Neural progenitor cell (in vitro differentiated cells): ENCODE results near the gene GNB3. TPM values are rescaled to one million over a fixed set of nuclear protein-coding genes. Genes with fewer than 3 reads are reported as not detected.

Experiments used
- DNase-seq: peaks from one replicate; pipeline ENCODE4 v3.0.0-alpha.2; 2016; ENCODE audit warnings: low spot score
- H2AFZ ChIP-seq: fragments of 200-600 bp; sonication (generic); replicated peaks from 2 replicates; pipeline ENCODE4 v1.6.1; 2016; ENCODE audit warnings: antibody characterized with exemption
- H3F3A ChIP-seq: fragments of 200-600 bp; sonication (generic); 2 replicates; pipeline ENCODE4 v1.6.1; 2016; ENCODE audit warnings: antibody characterized with exemption, low read depth
- H3K27ac ChIP-seq: fragments of 200-600 bp; sonication (generic); 2 replicates; pipeline ENCODE4 v1.5.1; 2016; ENCODE audit warnings: mild to moderate bottlenecking
- H3K27me3 ChIP-seq: fragments of 200-600 bp; sonication (generic); 2 replicates; pipeline ENCODE4 v1.6.1; 2016; ENCODE audit warnings: mild to moderate bottlenecking, moderate library complexity
- H3K36me3 ChIP-seq: fragments of 200-600 bp; sonication (generic); 2 replicates; pipeline ENCODE4 v1.5.1; 2016
- H3K4me1 ChIP-seq: fragments of 200-600 bp; sonication (generic); 2 replicates; pipeline ENCODE4 v1.6.1; 2016; ENCODE audit warnings: mixed run types
- H3K4me2 ChIP-seq: fragments of 200-600 bp; sonication (generic); 2 replicates; pipeline ENCODE4 v1.6.1; 2016
- H3K4me3 ChIP-seq: fragments of 200-600 bp; sonication (generic); 2 replicates; pipeline ENCODE4 v1.5.1; 2016
- H3K79me2 ChIP-seq: fragments of 200-600 bp; sonication (generic); 2 replicates; pipeline ENCODE4 v1.6.1; 2016; ENCODE audit warnings: low read depth
- H3K9ac ChIP-seq: fragments of 200-600 bp; sonication (generic); 2 replicates; pipeline ENCODE4 v1.6.1; 2016
- H3K9me3 ChIP-seq: fragments of 200-600 bp; sonication (generic); 2 replicates; pipeline ENCODE4 v1.5.1; 2016; ENCODE audit warnings: low read depth
- H4K20me1 ChIP-seq: fragments of 200-600 bp; sonication (generic); 2 replicates; pipeline ENCODE4 v1.6.1; 2016; ENCODE audit warnings: low read depth
- H3K27ac Mint-ChIP-seq: 3 replicates; pipeline ENCODE4 v1.8.0; 2021; ENCODE audit warnings: mixed read lengths
- H3K27me3 Mint-ChIP-seq: 2 replicates; pipeline ENCODE4 v1.8.0; 2022; ENCODE audit warnings: low read depth, mild to moderate bottlenecking, inconsistent platforms, moderate library complexity, mixed read lengths; ENCODE audit not compliant: insufficient read depth
- H3K36me3 Mint-ChIP-seq: 3 replicates; pipeline ENCODE4 v1.8.0; 2021; ENCODE audit warnings: mixed read lengths
- H3K4me1 Mint-ChIP-seq: 3 replicates; pipeline ENCODE4 v1.8.0; 2021; ENCODE audit warnings: mixed read lengths
- H3K4me3 Mint-ChIP-seq: 3 replicates; pipeline ENCODE4 v1.8.0; 2021; ENCODE audit warnings: mild to moderate bottlenecking, moderate library complexity, mixed read lengths
- H3K9me3 Mint-ChIP-seq: 3 replicates; pipeline ENCODE4 v1.8.0; 2020; ENCODE audit warnings: mixed read lengths
- EZH2 ChIP-seq: fragments of 200-600 bp; sonication (generic); IDR thresholded peaks from 2 replicates; pipeline ENCODE4 v1.6.1; 2017; ENCODE audit warnings: antibody characterized with exemption, mild to moderate bottlenecking, moderate library complexity
- EZH2phosphoT487 ChIP-seq: fragments of 200-600 bp; sonication (generic); IDR thresholded peaks from 2 replicates; pipeline ENCODE4 v1.6.1; 2017; ENCODE audit warnings: antibody characterized with exemption
- total RNA-seq: library from RNA; depleted of rRNA; stranded (reverse); fragments of >200 nt; gene quantifications from 2 replicates; pipeline ENCODE4 v1.2.3, GENCODE V29; 2015; ENCODE audit warnings: low replicate concordance
- TF ChIP-seq, protein P1 (sequence below): fragments of 200-600 bp; sonication (generic); IDR thresholded peaks from 2 replicates; pipeline ENCODE4 v1.5.1; 2017; ENCODE audit warnings: antibody characterized with exemption, mild to moderate bottlenecking

Gene GNB3
- total RNA-seq, 1 donor from 2014 or later: 2.7 TPM

DNA sequence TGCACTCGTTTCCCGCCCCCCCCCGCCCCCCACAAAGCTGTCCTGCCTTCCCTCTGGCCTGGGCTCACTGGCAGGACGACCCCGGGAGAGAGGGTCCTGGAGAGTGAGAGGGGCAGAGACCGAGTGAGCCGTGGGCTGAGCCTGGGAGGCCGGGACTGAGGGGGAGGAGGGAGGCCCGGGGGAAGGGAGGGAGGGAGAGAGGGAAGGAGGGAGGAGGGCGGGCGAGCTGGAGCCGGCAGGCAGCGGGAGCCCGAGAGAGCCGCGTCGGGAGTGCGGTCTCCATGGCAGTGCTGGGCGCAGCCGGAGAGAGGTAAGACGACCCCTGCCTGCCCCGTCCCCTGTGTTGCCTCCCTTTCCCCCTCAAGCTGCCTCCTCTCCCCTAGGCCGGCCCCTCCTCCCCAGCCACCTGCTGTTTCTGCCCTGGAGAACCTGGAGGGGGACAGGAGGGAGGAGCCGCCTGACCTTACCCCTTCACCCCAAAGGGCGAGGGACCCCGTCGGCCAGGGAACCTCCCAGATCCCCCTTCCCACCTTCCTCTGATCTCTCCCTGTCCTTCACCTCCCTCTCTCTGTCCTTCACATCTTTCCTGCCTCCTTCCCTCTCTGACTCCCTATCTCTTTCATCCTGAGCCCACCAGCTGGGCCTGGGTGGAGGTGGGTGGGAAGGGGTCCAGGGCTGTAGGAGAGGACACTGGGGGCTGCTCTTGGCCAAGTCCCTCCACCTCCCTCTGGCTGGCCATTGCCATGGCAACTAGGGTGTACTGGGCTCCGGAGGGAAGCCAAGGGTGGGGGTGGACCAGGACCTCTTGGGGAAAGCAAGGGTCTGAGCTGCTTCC, 18.9 kb upstream of the GNB3 start, which contains the start of gene GPR162:
GPR162 (plus strand) TSS at position 231 of the 835 bp plus-strand sequence. CDS start 2,078 bp downstream, outside the sequence.
- no peak within 1 kb of the TSS for H2AFZ ChIP-seq
- peaks cover 81% of the 10 kb centered on the region for H3K4me1 Mint-ChIP-seq

DNA sequence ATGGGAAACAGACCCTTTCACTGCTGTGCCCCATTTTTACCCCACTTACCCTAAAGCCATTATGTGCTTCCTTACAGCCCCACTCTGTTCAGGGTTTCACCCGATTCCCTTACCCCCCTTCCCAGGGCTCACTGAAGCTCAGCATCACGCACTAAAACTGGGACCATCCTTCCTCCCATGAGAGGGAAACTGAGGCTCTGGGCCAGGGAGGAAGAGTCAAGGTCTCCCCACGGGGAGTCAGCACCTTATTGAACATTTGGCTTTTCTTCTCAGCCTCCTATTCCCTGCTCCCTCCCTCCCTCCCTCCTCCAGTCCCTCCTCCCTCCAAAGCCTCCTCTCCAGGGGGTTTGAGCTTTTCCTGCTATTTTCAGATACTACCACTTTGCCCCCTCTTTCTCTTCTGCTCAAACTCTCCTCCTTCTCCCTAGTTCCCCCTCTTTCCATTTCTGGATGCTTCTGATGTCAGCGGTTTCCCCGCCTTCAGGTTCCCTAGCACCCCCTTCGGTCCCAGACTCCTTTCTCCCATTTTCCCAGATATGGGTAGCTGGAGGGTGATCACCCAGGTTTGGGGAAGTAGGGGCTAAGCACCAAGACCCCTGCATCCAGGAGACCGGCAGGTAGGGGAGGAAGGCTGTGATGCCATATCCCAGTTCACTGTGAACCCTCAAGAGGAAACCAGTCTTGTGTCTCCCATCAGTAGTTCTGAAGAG, 18.1 kb upstream of the GNB3 start:
- no peaks in the 10 kb centered on the region for H3K36me3 ChIP-seq
- Mint-ChIP-seq H3K27me3 (peaks cover 15% of the 10 kb centered on the region), H3K9me3 (no peaks in the 10 kb centered on the region), H3K4me3 (peak overlapping the region; percentile 89), H3K27ac (peak overlapping the region; percentile 89), H3K4me1 (peaks cover 85% of the 10 kb centered on the region), H3K36me3 (peaks cover 12% of the 10 kb centered on the region)
- no peaks in the 10 kb centered on the region for H4K20me1 ChIP-seq
- H3K4me3 ChIP-seq: peak overlapping the region; percentile 52
- TF ChIP-seq, protein P1, sequence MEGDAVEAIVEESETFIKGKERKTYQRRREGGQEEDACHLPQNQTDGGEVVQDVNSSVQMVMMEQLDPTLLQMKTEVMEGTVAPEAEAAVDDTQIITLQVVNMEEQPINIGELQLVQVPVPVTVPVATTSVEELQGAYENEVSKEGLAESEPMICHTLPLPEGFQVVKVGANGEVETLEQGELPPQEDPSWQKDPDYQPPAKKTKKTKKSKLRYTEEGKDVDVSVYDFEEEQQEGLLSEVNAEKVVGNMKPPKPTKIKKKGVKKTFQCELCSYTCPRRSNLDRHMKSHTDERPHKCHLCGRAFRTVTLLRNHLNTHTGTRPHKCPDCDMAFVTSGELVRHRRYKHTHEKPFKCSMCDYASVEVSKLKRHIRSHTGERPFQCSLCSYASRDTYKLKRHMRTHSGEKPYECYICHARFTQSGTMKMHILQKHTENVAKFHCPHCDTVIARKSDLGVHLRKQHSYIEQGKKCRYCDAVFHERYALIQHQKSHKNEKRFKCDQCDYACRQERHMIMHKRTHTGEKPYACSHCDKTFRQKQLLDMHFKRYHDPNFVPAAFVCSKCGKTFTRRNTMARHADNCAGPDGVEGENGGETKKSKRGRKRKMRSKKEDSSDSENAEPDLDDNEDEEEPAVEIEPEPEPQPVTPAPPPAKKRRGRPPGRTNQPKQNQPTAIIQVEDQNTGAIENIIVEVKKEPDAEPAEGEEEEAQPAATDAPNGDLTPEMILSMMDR: no peak
- TF ChIP-seq EZH2: no peak
- TF ChIP-seq EZH2phosphoT487: no peak
- peak overlapping the region; percentile 89 for H3K4me2 ChIP-seq
- no peak overlapping the region for H3K27ac ChIP-seq
- H3K9ac ChIP-seq: no peak overlapping the region
- H3K27me3 ChIP-seq: no peaks in the 10 kb centered on the region
- no peaks in the 10 kb centered on the region for H3K79me2 ChIP-seq
- H3K9me3 ChIP-seq: no peaks in the 10 kb centered on the region
- peaks cover 64% of the 10 kb centered on the region for H3K4me1 ChIP-seq
- peaks cover 69% of the 10 kb centered on the region for H3F3A ChIP-seq
- DNase-seq: no peak
- H2AFZ ChIP-seq: no peak overlapping the region

More for the DNA sequence above, 18.9 kb upstream of the GNB3 start, which contains the start of gene GPR162:
- H3K36me3 Mint-ChIP-seq: peaks cover 12% of the 10 kb centered on the region
- Histone ChIP-seq H3K4me3 (peak within 1 kb of the TSS; percentile 52), H3K79me2 (no peaks in the 10 kb centered on the region), H3K27me3 (no peaks in the 10 kb centered on the region), H3K9ac (peak within 1 kb of the TSS; percentile 19), H3K4me2 (peak within 1 kb of the TSS; percentile 89), H3K4me1 (peaks cover 58% of the 10 kb centered on the region), H3K9me3 (no peaks in the 10 kb centered on the region), H3K27ac (peak within 1 kb of the TSS; percentile 41), H3F3A (peaks cover 66% of the 10 kb centered on the region), H4K20me1 (no peaks in the 10 kb centered on the region), H3K36me3 (no peaks in the 10 kb centered on the region)
- no peaks in the 10 kb centered on the region for H3K9me3 Mint-ChIP-seq
- peak within 1 kb of the TSS; percentile 89 for H3K4me3 Mint-ChIP-seq
- peak; percentile 92 for DNase-seq
- H3K27ac Mint-ChIP-seq: peak within 1 kb of the TSS; percentile 99
- H3K27me3 Mint-ChIP-seq: peaks cover 15% of the 10 kb centered on the region
- TF ChIP-seq EZH2 (no peak), EZH2phosphoT487 (no peak)
- TF ChIP-seq, protein P1: no peak

DNA sequence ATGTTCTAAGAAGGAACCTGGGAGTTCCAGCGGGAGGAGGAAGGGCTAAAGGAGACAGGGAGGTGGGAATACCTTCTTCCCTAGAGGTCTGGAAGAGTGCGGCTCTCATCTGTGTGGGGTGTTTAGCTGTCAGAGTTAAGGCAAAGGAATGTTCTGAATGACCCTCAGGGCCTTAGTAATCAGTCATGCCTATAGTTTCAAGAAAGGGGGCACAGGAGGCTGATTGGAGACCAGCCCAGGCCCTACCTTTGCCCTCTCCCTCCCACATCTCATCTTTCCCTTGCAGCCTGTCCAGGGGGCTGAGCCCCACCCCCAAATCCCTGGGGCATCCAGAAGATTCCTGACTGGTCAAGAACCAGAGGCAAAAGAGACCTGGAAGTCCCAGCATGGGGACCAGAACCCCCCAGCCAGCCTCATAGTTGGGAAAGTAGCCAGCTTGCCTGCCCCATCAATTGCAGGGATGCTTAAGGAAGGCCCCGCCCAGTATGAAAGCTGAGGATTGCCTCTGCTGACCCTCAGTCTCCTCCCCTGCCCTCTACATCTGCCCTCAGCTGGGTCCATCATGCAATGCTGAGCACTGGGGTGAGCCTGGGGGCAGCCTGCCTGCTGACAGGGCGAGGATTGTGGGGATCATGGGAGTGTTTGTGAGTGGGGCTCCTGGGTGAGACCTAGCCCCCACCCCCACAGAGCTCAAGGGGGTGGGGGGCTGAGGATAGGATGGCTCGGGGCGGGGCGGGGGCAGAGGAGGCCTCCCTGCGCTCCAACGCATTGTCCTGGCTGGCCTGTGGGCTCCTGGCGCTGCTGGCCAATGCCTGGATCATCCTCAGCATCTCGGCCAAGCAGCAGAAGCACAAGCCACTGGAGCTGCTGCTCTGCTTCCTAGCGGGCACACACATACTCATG, 17.3 kb upstream of the GNB3 start:
- Mint-ChIP-seq H3K27ac (peak overlapping the region; percentile 35), H3K27me3 (peaks cover 13% of the 10 kb centered on the region), H3K36me3 (peaks cover 12% of the 10 kb centered on the region), H3K9me3 (no peaks in the 10 kb centered on the region), H3K4me1 (peaks cover 80% of the 10 kb centered on the region), H3K4me3 (peak overlapping the region; percentile 89)
- H3K4me1 ChIP-seq: peaks cover 57% of the 10 kb centered on the region
- H3K27ac ChIP-seq: no peak overlapping the region
- H3K36me3 ChIP-seq: no peaks in the 10 kb centered on the region
- no peak overlapping the region for H2AFZ ChIP-seq
- H3K9me3 ChIP-seq: no peaks in the 10 kb centered on the region
- H3K4me3 ChIP-seq: no peak overlapping the region
- no peak overlapping the region for H3K9ac ChIP-seq
- H3F3A ChIP-seq: peaks cover 69% of the 10 kb centered on the region
- H3K4me2 ChIP-seq: peak overlapping the region; percentile 89
- peaks cover 6% of the 10 kb centered on the region for H3K79me2 ChIP-seq
- no peak for TF ChIP-seq EZH2
- no peak for TF ChIP-seq EZH2phosphoT487
- TF ChIP-seq, protein P1: no peak
- H3K27me3 ChIP-seq: no peaks in the 10 kb centered on the region
- DNase-seq: no peak
- H4K20me1 ChIP-seq: no peaks in the 10 kb centered on the region
